Measurements from ENCODE around the gene SLC2A4RG. TPM values are rescaled to one million over a fixed set of nuclear protein-coding genes. Genes with fewer than 3 reads are reported as not detected.
"Not testable (repeated sequence)": the region's sequence is repeated elsewhere in the genome, so short reads cannot be mapped to it uniquely, and the experiment has no call there.

The SLC2A4RG gene
- total RNA-seq, 1 donor from 2014 or later = 69.6 TPM

DNA sequence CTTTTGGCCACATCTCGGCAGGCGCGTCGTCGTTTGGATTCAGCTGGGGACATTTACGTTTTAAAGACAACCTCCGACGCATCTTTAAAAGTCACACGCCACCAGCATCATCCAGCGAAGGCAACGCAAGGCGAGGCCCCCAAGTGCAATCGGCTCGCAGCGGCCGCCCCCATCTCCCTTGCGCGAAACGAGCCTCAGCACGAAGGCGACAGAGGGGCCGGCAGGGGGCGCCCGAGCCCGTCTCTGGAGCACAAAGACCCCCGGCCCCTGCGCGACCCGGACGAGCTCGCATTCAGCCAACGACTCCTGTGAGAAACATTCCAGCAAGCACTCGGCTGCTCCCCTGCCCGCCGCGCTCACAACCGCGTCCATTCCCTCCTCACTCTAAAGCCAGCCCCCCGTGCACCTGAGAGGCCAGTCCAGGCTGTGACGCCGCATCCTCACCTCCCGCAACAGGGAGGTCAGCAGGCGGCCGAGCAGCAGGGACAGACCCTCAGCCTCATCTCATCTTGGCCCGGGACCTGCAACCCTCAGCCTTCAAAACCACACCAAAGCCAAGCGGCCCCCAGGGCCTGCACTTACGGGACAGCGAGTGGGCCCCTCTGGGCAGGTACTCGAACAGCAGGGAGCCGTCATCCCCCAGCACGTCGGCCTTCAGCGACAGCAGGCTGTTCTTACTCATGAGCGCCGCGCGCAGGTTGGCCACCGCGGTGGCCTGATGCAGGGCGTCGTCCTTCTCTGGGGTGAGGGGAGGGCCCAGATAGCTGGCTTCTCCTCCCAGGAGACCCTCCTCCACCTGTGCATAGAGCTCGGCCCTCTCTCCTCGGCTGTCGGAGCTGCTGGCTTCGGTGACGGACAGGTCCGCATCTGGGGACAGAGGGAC lies 35.8 kb downstream of the SLC2A4RG start:
- H3K9me3 Mint-ChIP-seq (ENCODE audit: unreplicated experiment) = no peaks in the 10 kb centered on the region
- H3K4me1 Mint-ChIP-seq (ENCODE audit: unreplicated experiment) = peaks cover 9% of the 10 kb centered on the region
- H3K36me3 Mint-ChIP-seq (ENCODE audit: low read depth, unreplicated experiment) = peaks cover 12% of the 10 kb centered on the region
- H3K4me3 Mint-ChIP-seq (ENCODE audit: unreplicated experiment) = peak overlapping the region; percentile 42
- H3K27me3 Mint-ChIP-seq (ENCODE audit: unreplicated experiment) = peaks cover 11% of the 10 kb centered on the region
- H3K27ac Mint-ChIP-seq (ENCODE audit: unreplicated experiment) = peak overlapping the region; percentile 88
- peak; percentile 86 for DNase-seq (ENCODE audit: low spot score)
- TF ChIP-seq CTCF (IDR thresholded peaks at IDR 0.05; ENCODE audit: unreplicated experiment) = peak; percentile 89

DNA sequence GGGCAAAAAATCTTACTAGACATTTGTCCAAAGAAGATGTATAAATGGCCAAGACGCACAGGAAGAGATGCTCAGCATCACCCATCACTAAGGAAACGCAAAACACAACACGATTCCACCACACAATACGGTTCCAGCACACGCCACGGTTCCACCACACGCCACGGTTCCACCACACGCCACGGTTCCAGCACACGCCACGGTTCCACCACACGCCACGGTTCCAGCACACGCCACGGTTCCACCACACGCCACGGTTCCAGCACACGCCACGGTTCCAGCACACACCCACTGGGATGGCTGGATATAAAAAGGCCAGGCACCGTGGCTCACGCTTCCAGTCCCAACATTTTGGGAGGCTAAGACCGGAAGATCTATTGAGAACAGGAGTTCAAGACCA lies 37.3 kb downstream of the SLC2A4RG start:
- Mint-ChIP-seq H3K4me3 (ENCODE audit: unreplicated experiment) (peak overlapping the region; percentile 77), H3K36me3 (ENCODE audit: low read depth, unreplicated experiment) (peaks cover 15% of the 10 kb centered on the region), H3K27me3 (ENCODE audit: unreplicated experiment) (peaks cover 11% of the 10 kb centered on the region)
- H3K4me1 Mint-ChIP-seq (ENCODE audit: unreplicated experiment); DNase-seq (ENCODE audit: low spot score); H3K9me3 Mint-ChIP-seq (ENCODE audit: unreplicated experiment); H3K27ac Mint-ChIP-seq (ENCODE audit: unreplicated experiment): not testable (repeated sequence)

- Mint-ChIP-seq H3K9me3 (ENCODE audit: unreplicated experiment) (no peaks in the 10 kb centered on the region), H3K4me1 (ENCODE audit: unreplicated experiment) (peaks cover 9% of the 10 kb centered on the region), H3K27me3 (ENCODE audit: unreplicated experiment) (peaks cover 11% of the 10 kb centered on the region), H3K4me3 (ENCODE audit: unreplicated experiment) (peak overlapping the region; percentile 77), H3K36me3 (ENCODE audit: low read depth, unreplicated experiment) (peaks cover 15% of the 10 kb centered on the region), H3K27ac (ENCODE audit: unreplicated experiment) (no peak overlapping the region)
- no peak for TF ChIP-seq CTCF (IDR thresholded peaks at IDR 0.05; ENCODE audit: unreplicated experiment)
- no peak for DNase-seq (ENCODE audit: low spot score)
These were observed 38.0 kb downstream of the SLC2A4RG start for GRCh38 chr20:63777614-63778013.

GRCh38 chr20:63778034-63778752 lies 38.6 kb downstream of the SLC2A4RG start:
- peaks cover 11% of the 10 kb centered on the region for H3K27me3 Mint-ChIP-seq (ENCODE audit: unreplicated experiment)
- peaks cover 9% of the 10 kb centered on the region for H3K4me1 Mint-ChIP-seq (ENCODE audit: unreplicated experiment)
- no peak for DNase-seq (ENCODE audit: low spot score)
- H3K27ac Mint-ChIP-seq (ENCODE audit: unreplicated experiment) = no peak overlapping the region
- peaks cover 15% of the 10 kb centered on the region for H3K36me3 Mint-ChIP-seq (ENCODE audit: low read depth, unreplicated experiment)
- no peak for TF ChIP-seq CTCF (IDR thresholded peaks at IDR 0.05; ENCODE audit: unreplicated experiment)
- peak overlapping the region; percentile 77 for H3K4me3 Mint-ChIP-seq (ENCODE audit: unreplicated experiment)
- H3K9me3 Mint-ChIP-seq (ENCODE audit: unreplicated experiment) = no peaks in the 10 kb centered on the region

DNA sequence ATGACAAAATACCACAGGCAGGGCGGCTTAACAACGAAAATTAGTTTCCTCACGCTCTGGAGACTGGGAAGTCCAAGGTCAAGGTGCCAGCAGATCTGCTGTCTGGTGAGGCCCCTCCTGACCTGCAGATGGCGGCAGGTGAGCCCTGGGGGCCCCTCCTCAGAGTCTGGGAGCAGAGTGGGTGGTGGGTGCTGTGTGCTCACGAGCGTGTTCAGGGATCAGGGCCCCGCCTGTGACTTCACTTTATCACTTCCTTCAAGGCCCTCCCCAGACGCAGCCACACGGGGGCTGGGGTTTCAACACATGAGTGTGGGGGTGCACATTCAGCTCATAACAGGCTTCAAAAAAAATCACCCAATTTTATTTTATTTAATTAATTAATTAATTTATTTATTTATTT lies 39.3 kb downstream of the SLC2A4RG start:
- H3K27me3 Mint-ChIP-seq (ENCODE audit: unreplicated experiment) = peaks cover 11% of the 10 kb centered on the region
- no peak for DNase-seq (ENCODE audit: low spot score)
- no peak overlapping the region for H3K4me3 Mint-ChIP-seq (ENCODE audit: unreplicated experiment)
- peaks cover 19% of the 10 kb centered on the region for H3K36me3 Mint-ChIP-seq (ENCODE audit: low read depth, unreplicated experiment)
- H3K27ac Mint-ChIP-seq (ENCODE audit: unreplicated experiment) = no peak overlapping the region
- TF ChIP-seq CTCF (IDR thresholded peaks at IDR 0.05; ENCODE audit: unreplicated experiment) = no peak
- peaks cover 9% of the 10 kb centered on the region for H3K4me1 Mint-ChIP-seq (ENCODE audit: unreplicated experiment)
- H3K9me3 Mint-ChIP-seq (ENCODE audit: unreplicated experiment) = no peaks in the 10 kb centered on the region

All from endothelial cell (in vitro differentiated cells).